ENCODE results near the gene WASHC3. TPM values are rescaled to one million over a fixed set of nuclear protein-coding genes. Genes with fewer than 3 reads are reported as not detected.

The WASHC3 gene
- total and polyA plus RNA-seq, 2 experiments from 2014 or later: 59.8 to 66.8 TPM

- Histone ChIP-seq H4K20me1 (ENCODE audit: insufficient read depth, poor library complexity, severe bottlenecking) (no peaks in the 10 kb centered on the region), H3K4me1 (ENCODE audit: insufficient read depth) (no peaks in the 10 kb centered on the region), H3K27ac (no peak overlapping the region), H3K4me3 (no peak overlapping the region), H3K27me3 (no peaks in the 10 kb centered on the region), H3K36me3 (replicated peaks; ENCODE audit: insufficient read depth, low read depth) (no peaks in the 10 kb centered on the region), H3K9me2 (replicated peaks; ENCODE audit: insufficient read depth) (no peaks in the 10 kb centered on the region), H3K9me3 (ENCODE audit: low read depth) (no peaks in the 10 kb centered on the region), H3K4me2 (no peak overlapping the region), H2AFZ (no peak overlapping the region), H3K79me2 (no peaks in the 10 kb centered on the region)
- WGBS (ENCODE audit: low lambda C conversion rate, missing lambda C conversion rate): 82% methylated on average over 4 of the region's 4 CpGs
- no peak for TF ChIP-seq EZH2 (IDR thresholded peaks at IDR 0.05; ENCODE audit: borderline replicate concordance)
- TF ChIP-seq EZH2phosphoT487 (IDR thresholded peaks at IDR 0.05; ENCODE audit: low read depth, severe bottlenecking, unreplicated experiment): no peak
- TF ChIP-seq CTCF (IDR thresholded peaks at IDR 0.05; ENCODE audit: poor library complexity): no peak
- DNase-seq (ENCODE audit: low spot score): no peak
Measured at GRCh38 chr12:101995684-101996083, 66.1 kb downstream of the WASHC3 start.

- Histone ChIP-seq H3K4me3 (no peak overlapping the region), H3K4me1 (ENCODE audit: insufficient read depth) (no peaks in the 10 kb centered on the region), H2AFZ (no peak overlapping the region), H4K20me1 (ENCODE audit: insufficient read depth, poor library complexity, severe bottlenecking) (no peaks in the 10 kb centered on the region), H3K9me2 (replicated peaks; ENCODE audit: insufficient read depth) (no peaks in the 10 kb centered on the region), H3K36me3 (replicated peaks; ENCODE audit: insufficient read depth, low read depth) (no peaks in the 10 kb centered on the region), H3K9me3 (ENCODE audit: low read depth) (no peaks in the 10 kb centered on the region), H3K27me3 (no peaks in the 10 kb centered on the region), H3K79me2 (no peaks in the 10 kb centered on the region), H3K27ac (no peak overlapping the region), H3K4me2 (no peak overlapping the region)
- WGBS (ENCODE audit: low lambda C conversion rate, missing lambda C conversion rate): 76% methylated on average over 2 of the region's 2 CpGs
- TF ChIP-seq CTCF (IDR thresholded peaks at IDR 0.05; ENCODE audit: poor library complexity): no peak
- no peak for TF ChIP-seq EZH2 (IDR thresholded peaks at IDR 0.05; ENCODE audit: borderline replicate concordance)
- TF ChIP-seq EZH2phosphoT487 (IDR thresholded peaks at IDR 0.05; ENCODE audit: low read depth, severe bottlenecking, unreplicated experiment): no peak
- DNase-seq (ENCODE audit: low spot score): no peak
Measured at GRCh38 chr12:101992091-101992490, 69.7 kb downstream of the WASHC3 start.

GRCh38 chr12:101982307-101982706 lies 79.5 kb downstream of the WASHC3 start:
- Histone ChIP-seq H3K36me3 (replicated peaks; ENCODE audit: insufficient read depth, low read depth) (no peaks in the 10 kb centered on the region), H3K9me2 (replicated peaks; ENCODE audit: insufficient read depth) (no peaks in the 10 kb centered on the region), H3K4me2 (no peak overlapping the region), H3K79me2 (no peaks in the 10 kb centered on the region), H3K27ac (no peak overlapping the region), H3K4me3 (no peak overlapping the region), H2AFZ (no peak overlapping the region), H3K9me3 (ENCODE audit: low read depth) (no peaks in the 10 kb centered on the region), H4K20me1 (ENCODE audit: insufficient read depth, poor library complexity, severe bottlenecking) (no peaks in the 10 kb centered on the region), H3K27me3 (no peaks in the 10 kb centered on the region), H3K4me1 (ENCODE audit: insufficient read depth) (no peaks in the 10 kb centered on the region)
- WGBS (ENCODE audit: low lambda C conversion rate, missing lambda C conversion rate): 89% methylated on average over 5 of the region's 5 CpGs
- TF ChIP-seq EZH2phosphoT487 (IDR thresholded peaks at IDR 0.05; ENCODE audit: low read depth, severe bottlenecking, unreplicated experiment) (no peak), CTCF (IDR thresholded peaks at IDR 0.05; ENCODE audit: poor library complexity) (no peak), EZH2 (IDR thresholded peaks at IDR 0.05; ENCODE audit: borderline replicate concordance) (no peak)
- no peak for DNase-seq (ENCODE audit: low spot score)

GRCh38 chr12:101981868-101982267 lies 79.9 kb downstream of the WASHC3 start:
- Histone ChIP-seq H3K4me1 (ENCODE audit: insufficient read depth) (no peaks in the 10 kb centered on the region), H3K9me3 (ENCODE audit: low read depth) (no peaks in the 10 kb centered on the region), H4K20me1 (ENCODE audit: insufficient read depth, poor library complexity, severe bottlenecking) (no peaks in the 10 kb centered on the region), H2AFZ (no peak overlapping the region), H3K9me2 (replicated peaks; ENCODE audit: insufficient read depth) (no peaks in the 10 kb centered on the region), H3K4me2 (no peak overlapping the region), H3K79me2 (no peaks in the 10 kb centered on the region), H3K4me3 (no peak overlapping the region), H3K27ac (no peak overlapping the region), H3K36me3 (replicated peaks; ENCODE audit: insufficient read depth, low read depth) (no peaks in the 10 kb centered on the region), H3K27me3 (no peaks in the 10 kb centered on the region)
- DNase-seq (ENCODE audit: low spot score): no peak
- WGBS (ENCODE audit: low lambda C conversion rate, missing lambda C conversion rate): 49% methylated on average over 2 of the region's 2 CpGs
- no peak for TF ChIP-seq CTCF (IDR thresholded peaks at IDR 0.05; ENCODE audit: poor library complexity)
- TF ChIP-seq EZH2 (IDR thresholded peaks at IDR 0.05; ENCODE audit: borderline replicate concordance): no peak
- TF ChIP-seq EZH2phosphoT487 (IDR thresholded peaks at IDR 0.05; ENCODE audit: low read depth, severe bottlenecking, unreplicated experiment): no peak

Data from hepatocyte (in vitro differentiated cells).